MM.1S (cell line): Measurements from ENCODE around the gene SNRPD3.

Experiments
- EZH2 ChIP-seq: fragments of 300-600 bp; sonication (generic); optimal IDR thresholded peaks from 2 replicates; pipeline ENCODE3; 2017; ENCODE audit warnings: low read depth, mild to moderate bottlenecking, antibody characterized with exemption, low read length, mixed read lengths
- TF ChIP-seq, protein P1 (sequence below): fragments of 300-600 bp; sonication (generic); IDR thresholded peaks from 2 replicates; pipeline ENCODE4 v1.5.1; 2016; ENCODE audit warnings: antibody characterized with exemption, low read length, mixed read lengths

DNA sequence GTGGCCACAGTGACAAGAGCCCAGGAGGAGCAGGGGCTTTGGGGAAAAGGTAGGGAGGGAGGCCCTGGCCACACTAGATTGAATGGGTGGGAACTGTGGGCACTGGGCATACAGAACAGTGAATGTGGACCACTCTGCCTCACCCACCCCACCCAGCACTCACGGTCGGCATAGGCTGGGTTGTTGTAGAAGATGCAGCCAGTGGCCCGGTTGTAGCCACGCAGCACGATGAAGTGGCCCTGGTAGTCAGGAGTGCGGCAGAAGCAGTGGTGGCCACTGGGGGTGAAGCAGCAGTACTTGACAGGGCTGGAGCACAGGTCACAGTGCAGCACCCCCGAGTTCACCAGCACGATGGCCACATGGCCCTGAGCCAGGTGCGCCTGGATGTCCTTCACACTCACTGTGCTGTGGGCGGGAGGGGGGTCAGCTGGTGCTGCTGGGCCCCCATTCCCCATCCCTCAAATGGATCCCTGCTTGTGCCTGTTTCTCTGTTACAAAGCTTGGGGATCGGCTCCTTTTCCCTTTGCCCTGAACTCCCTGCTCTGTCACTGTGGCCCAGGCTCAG, 12.0 kb upstream of the SNRPD3 start:
- TF ChIP-seq, protein P1, sequence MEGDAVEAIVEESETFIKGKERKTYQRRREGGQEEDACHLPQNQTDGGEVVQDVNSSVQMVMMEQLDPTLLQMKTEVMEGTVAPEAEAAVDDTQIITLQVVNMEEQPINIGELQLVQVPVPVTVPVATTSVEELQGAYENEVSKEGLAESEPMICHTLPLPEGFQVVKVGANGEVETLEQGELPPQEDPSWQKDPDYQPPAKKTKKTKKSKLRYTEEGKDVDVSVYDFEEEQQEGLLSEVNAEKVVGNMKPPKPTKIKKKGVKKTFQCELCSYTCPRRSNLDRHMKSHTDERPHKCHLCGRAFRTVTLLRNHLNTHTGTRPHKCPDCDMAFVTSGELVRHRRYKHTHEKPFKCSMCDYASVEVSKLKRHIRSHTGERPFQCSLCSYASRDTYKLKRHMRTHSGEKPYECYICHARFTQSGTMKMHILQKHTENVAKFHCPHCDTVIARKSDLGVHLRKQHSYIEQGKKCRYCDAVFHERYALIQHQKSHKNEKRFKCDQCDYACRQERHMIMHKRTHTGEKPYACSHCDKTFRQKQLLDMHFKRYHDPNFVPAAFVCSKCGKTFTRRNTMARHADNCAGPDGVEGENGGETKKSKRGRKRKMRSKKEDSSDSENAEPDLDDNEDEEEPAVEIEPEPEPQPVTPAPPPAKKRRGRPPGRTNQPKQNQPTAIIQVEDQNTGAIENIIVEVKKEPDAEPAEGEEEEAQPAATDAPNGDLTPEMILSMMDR = no peak
- no peak for TF ChIP-seq EZH2
